Calu3 (cell line): ENCODE data around the gene CCDC92. TPM values are rescaled to one million over a fixed set of nuclear protein-coding genes. Genes with fewer than 3 reads are reported as not detected.

Experiments used
- BruUV-seq: library from RNA; stranded (reverse); fragments of 400-500 nt; replicated peaks from 2 replicates; lab custom pipeline; 2021; lab: Mats Ljungman, UMichigan
- CTCF ChIA-PET: fragments of 300-600 bp; sonication (Branson Sonifier 250); formaldehyde crosslinking; loops from one replicate; lab custom pipeline; 2022; ENCODE audit warnings: antibody characterized with exemption; lab: Charles Lee
- DNase-seq: peaks from one replicate; pipeline ENCODE4 v3.0.0; 2022
- H3K27ac Mint-ChIP-seq: one replicate; pipeline ENCODE4 v1.8.0; 2022; ENCODE audit warnings: mixed read lengths; ENCODE audit not compliant: unreplicated experiment
- H3K27me3 Mint-ChIP-seq: one replicate; pipeline ENCODE4 v1.8.0; 2022; ENCODE audit warnings: mixed read lengths; ENCODE audit not compliant: unreplicated experiment
- H3K36me3 Mint-ChIP-seq: one replicate; pipeline ENCODE4 v1.8.0; 2022; ENCODE audit warnings: mild to moderate bottlenecking, moderate library complexity, mixed read lengths; ENCODE audit not compliant: insufficient read depth, unreplicated experiment
- H3K4me1 Mint-ChIP-seq: one replicate; pipeline ENCODE4 v1.8.0; 2022; ENCODE audit warnings: mild to moderate bottlenecking, low read depth, mixed read lengths; ENCODE audit not compliant: unreplicated experiment
- H3K4me3 Mint-ChIP-seq: one replicate; pipeline ENCODE4 v1.8.0; 2022; ENCODE audit warnings: mild to moderate bottlenecking, low read depth, moderate library complexity, mixed read lengths; ENCODE audit not compliant: unreplicated experiment
- H3K9me3 Mint-ChIP-seq: one replicate; pipeline ENCODE4 v1.8.0; 2022; ENCODE audit warnings: low read depth, mixed read lengths; ENCODE audit not compliant: unreplicated experiment
- CTCF ChIP-seq: fragments of 200-600 bp; IDR thresholded peaks from one replicate; pipeline ENCODE4 v1.8.0; 2022; ENCODE audit warnings: antibody characterized with exemption; ENCODE audit not compliant: unreplicated experiment
- intact Hi-C: fragments of 100-400 bp; cut with micrococcal nuclease; formaldehyde crosslinking; loops from one replicate; pipeline ENCODE4 v1.10.0; 2022; ENCODE audit not compliant: unreplicated experiment
- total RNA-seq: library from RNA; stranded (reverse); gene quantifications from 2 replicates; pipeline ENCODE4 v1.2.3, GENCODE V29; 2022

Gene CCDC92
- total RNA-seq, 1 experiment from 2014 or later = 35.0 TPM

- no peaks in the 10 kb centered on the region for H3K9me3 Mint-ChIP-seq
- H3K4me3 Mint-ChIP-seq = no peak overlapping the region
- TF ChIP-seq CTCF = no peak
- BruUV-seq = no TSS peak
- no peaks in the 10 kb centered on the region for H3K27me3 Mint-ChIP-seq
- no peak overlapping the region for H3K27ac Mint-ChIP-seq
- H3K4me1 Mint-ChIP-seq = peaks cover 16% of the 10 kb centered on the region
- CTCF ChIA-PET = no interaction called here
- intact Hi-C loops = no loop called here
- peaks cover 25% of the 10 kb centered on the region for H3K36me3 Mint-ChIP-seq
- DNase-seq = no peak
Measured at GRCh38 chr12:124013073-124013472, 40.4 kb upstream of the CCDC92 start.

- H3K36me3 Mint-ChIP-seq = peaks cover 36% of the 10 kb centered on the region
- CTCF ChIA-PET = no interaction called here
- no TSS peak for BruUV-seq
Measured at GRCh38 chr12:124011435-124012115, 38.9 kb upstream of the CCDC92 start.

GRCh38 chr12:124010687-124011086 is 38.1 kb upstream of the CCDC92 start:
- no peaks in the 10 kb centered on the region for H3K9me3 Mint-ChIP-seq
- peaks cover 36% of the 10 kb centered on the region for H3K36me3 Mint-ChIP-seq
- DNase-seq = no peak
- no peaks in the 10 kb centered on the region for H3K27me3 Mint-ChIP-seq
- no peak overlapping the region for H3K27ac Mint-ChIP-seq
- TF ChIP-seq CTCF = no peak
- H3K4me1 Mint-ChIP-seq = peaks cover 35% of the 10 kb centered on the region
- H3K4me3 Mint-ChIP-seq = no peak overlapping the region
- BruUV-seq = no TSS peak
- intact Hi-C loops = no loop called here
- CTCF ChIA-PET = no interaction called here

More at GRCh38 chr12:124011435-124012115, 38.9 kb upstream of the CCDC92 start:
- Mint-ChIP-seq H3K9me3 (no peaks in the 10 kb centered on the region), H3K4me3 (no peak overlapping the region), H3K4me1 (peaks cover 26% of the 10 kb centered on the region), H3K27me3 (no peaks in the 10 kb centered on the region), H3K27ac (no peak overlapping the region)
- TF ChIP-seq CTCF = no peak
- no peak for DNase-seq
- intact Hi-C loops = no loop called here

- H3K9me3 Mint-ChIP-seq = no peaks in the 10 kb centered on the region
- DNase-seq = no peak
- H3K4me1 Mint-ChIP-seq = peaks cover 37% of the 10 kb centered on the region
- H3K27ac Mint-ChIP-seq = no peak overlapping the region
- H3K4me3 Mint-ChIP-seq = no peak overlapping the region
- no peaks in the 10 kb centered on the region for H3K27me3 Mint-ChIP-seq
- H3K36me3 Mint-ChIP-seq = peaks cover 36% of the 10 kb centered on the region
- BruUV-seq = no TSS peak
- CTCF ChIA-PET = no interaction called here
- intact Hi-C loops = no loop called here
- no peak for TF ChIP-seq CTCF
Measured at GRCh38 chr12:124009781-124010180, 37.1 kb upstream of the CCDC92 start.
